Uterus (tissue), 4 donors: ENCODE results near the gene DRD3. TPM values are rescaled to one million over a fixed set of nuclear protein-coding genes. Genes with fewer than 3 reads are reported as not detected.

ENCODE experiments used
- DNase-seq, 2 donors: peaks; one replicate each; pipeline ENCODE4 v3.0.0-alpha.2; 2019 to 2020
- H3K27ac ChIP-seq, 2 donors: fragments of 200-600 bp; sonication (generic); 1 replicate in 1 of 2; 2 replicates in 1 of 2; pipeline ENCODE4 v1.5.1; 2016 to 2018
- H3K27me3 ChIP-seq, 2 donors: fragments of 200-600 bp; sonication (generic); one replicate each; pipeline ENCODE4 v1.5.1; 2018 to 2019; ENCODE audit warnings: control low read depth in 1 of 2
- H3K36me3 ChIP-seq, 2 donors: fragments of 200-600 bp; sonication (generic); one replicate each; pipeline ENCODE4 v1.5.1; 2019; ENCODE audit warnings: control low read depth in 1 of 2
- H3K4me1 ChIP-seq, 2 donors: fragments of 200-600 bp; sonication (generic); one replicate each; pipeline ENCODE4 v1.5.1; 2018 to 2019; ENCODE audit warnings: control low read depth in 1 of 2
- H3K4me3 ChIP-seq, 2 donors: fragments of 200-600 bp; sonication (generic); 1 replicate in 1 of 2; 2 replicates in 1 of 2; pipeline ENCODE4 v1.5.1; 2018 to 2019; ENCODE audit warnings: mild to moderate bottlenecking in 1 of 2
- H3K9me3 ChIP-seq, 2 donors: fragments of 200-600 bp; sonication (generic); one replicate each; pipeline ENCODE4 v1.5.1; 2019; ENCODE audit warnings: control low read depth in 1 of 2
- CTCF ChIP-seq, 4 experiments: fragments of 200-600 bp in 2 of 4; fragments of 450-650 bp in 2 of 4; sonication (generic) in 2 of 4; IDR thresholded peaks; one replicate each; pipeline ENCODE4 v1.5.1; 2016 to 2019; ENCODE audit warnings: antibody characterized with exemption in 4 of 4, mild to moderate bottlenecking in 2 of 4, moderate library complexity in 1 of 4
- POLR2A ChIP-seq, 2 donors: fragments of 450-650 bp; IDR thresholded peaks; one replicate each; pipeline ENCODE4 v1.6.1; 2016; ENCODE audit warnings: antibody characterized with exemption in 2 of 2, mild to moderate bottlenecking in 1 of 2, moderate library complexity in 1 of 2
- intact Hi-C: fragments of 100-400 bp; cut with DNase I; formaldehyde crosslinking; loops from one replicate; pipeline ENCODE4 v1.15.1; 2023; ENCODE audit warnings: low total_unique reads
- total RNA-seq, 4 donors: library from RNA; depleted of rRNA in 3 of 4; stranded (reverse); fragments of >200 nt in 3 of 4; gene quantifications; one replicate each; pipeline versions ENCODE4 v1.1.0 to v1.2.4, GENCODE V29; 2014 to 2023
- donor health status: DM: yes; HTN: yes; CAD: no.

The DRD3 gene
- total RNA-seq, 4 donors from 2014 or later, result not detected

- no peak for DNase-seq
- intact Hi-C loops, result no loop called here
- Histone ChIP-seq H3K4me1 (no peaks in the 10 kb centered on the region), H3K4me3 (no peak overlapping the region), H3K27me3 (no peaks in the 10 kb centered on the region), H3K9me3 (no peaks in the 10 kb centered on the region), H3K27ac (no peak overlapping the region), H3K36me3 (no peaks in the 10 kb centered on the region)
- no peak for TF ChIP-seq POLR2A (IDR thresholded peaks at IDR 0.05)
- no peak for TF ChIP-seq CTCF (IDR thresholded peaks at IDR 0.05)
Observed at GRCh38 chr3:114143817-114144216, 35.0 kb downstream of the DRD3 start.

GRCh38 chr3:114139836-114140235 is 39.0 kb downstream of the DRD3 start:
- Histone ChIP-seq H3K27me3 (no peaks in the 10 kb centered on the region), H3K36me3 (no peaks in the 10 kb centered on the region), H3K4me1 (no peaks in the 10 kb centered on the region), H3K27ac (no peak overlapping the region), H3K4me3 (no peak overlapping the region), H3K9me3 (no peaks in the 10 kb centered on the region)
- no peak for DNase-seq
- intact Hi-C loops, result no loop called here
- TF ChIP-seq POLR2A (IDR thresholded peaks at IDR 0.05) (no peak), CTCF (IDR thresholded peaks at IDR 0.05) (no peak)

- Histone ChIP-seq H3K9me3 (no peaks in the 10 kb centered on the region), H3K27ac (no peak overlapping the region), H3K4me1 (no peaks in the 10 kb centered on the region), H3K27me3 (no peaks in the 10 kb centered on the region), H3K4me3 (no peak overlapping the region), H3K36me3 (no peaks in the 10 kb centered on the region)
- DNase-seq, result no peak
- intact Hi-C loops, result no loop called here
- no peak for TF ChIP-seq CTCF (IDR thresholded peaks at IDR 0.05)
- TF ChIP-seq POLR2A (IDR thresholded peaks at IDR 0.05), result no peak
Observed at GRCh38 chr3:114133947-114134346, 44.9 kb downstream of the DRD3 start.

- intact Hi-C loops, result no loop called here
- Histone ChIP-seq H3K9me3 (no peaks in the 10 kb centered on the region), H3K4me3 (no peak overlapping the region), H3K27me3 (no peaks in the 10 kb centered on the region), H3K27ac (no peak overlapping the region), H3K36me3 (no peaks in the 10 kb centered on the region), H3K4me1 (no peaks in the 10 kb centered on the region)
- TF ChIP-seq POLR2A (IDR thresholded peaks at IDR 0.05), result no peak
- no peak for TF ChIP-seq CTCF (IDR thresholded peaks at IDR 0.05)
- DNase-seq, result no peak
Observed at GRCh38 chr3:114132500-114132899, 46.4 kb downstream of the DRD3 start.

DNA sequence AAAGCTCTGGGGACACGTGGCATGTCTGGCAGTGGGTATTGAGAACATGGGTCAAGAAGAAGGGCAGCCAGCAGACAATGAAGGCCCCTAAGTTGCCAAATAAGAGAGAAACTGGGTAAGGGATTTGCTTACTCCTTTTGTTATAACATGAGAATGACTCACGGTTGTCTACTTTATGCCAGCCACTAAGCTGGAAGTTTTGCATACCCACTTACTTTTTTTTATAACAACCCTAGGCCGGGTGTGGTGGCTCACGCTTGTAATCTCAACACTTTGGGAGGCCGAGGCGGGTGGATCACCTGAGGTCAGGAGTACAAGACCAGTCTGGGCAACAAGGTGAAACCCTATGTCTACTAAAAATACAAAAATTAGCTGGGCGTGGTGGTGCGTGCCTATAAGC is 50.0 kb downstream of the DRD3 start:
- no peaks in the 10 kb centered on the region for H3K4me1 ChIP-seq
- DNase-seq, result no peak
- no peak overlapping the region for H3K27ac ChIP-seq
- no peak overlapping the region for H3K4me3 ChIP-seq
- intact Hi-C loops, result no loop called here
- H3K36me3 ChIP-seq, result no peaks in the 10 kb centered on the region
- TF ChIP-seq CTCF (IDR thresholded peaks at IDR 0.05) (no peak), POLR2A (IDR thresholded peaks at IDR 0.05) (no peak)
- H3K9me3 ChIP-seq, result no peaks in the 10 kb centered on the region
- H3K27me3 ChIP-seq, result no peaks in the 10 kb centered on the region
